ENCODE data around the gene TMEM63A. TPM values are rescaled to one million over a fixed set of nuclear protein-coding genes. Genes with fewer than 3 reads are reported as not detected.
"Not testable (repeated sequence)": the region's sequence is repeated elsewhere in the genome, so short reads cannot be mapped to it uniquely, and the experiment has no call there.

Gene TMEM63A
- total RNA-seq (2014; rRNA removed; shearing (Covaris generic)), result 5.1 and 7.8 TPM in 2 replicates
- polyA plus RNA-seq (2015; cell fraction: cytosol; rRNA removed), result 4.6 and 4.9 TPM in 2 replicates
- 67.9 and 68.5 TPM in 2 replicates for polyA plus RNA-seq (2015; cell fraction: nucleus; rRNA removed)

- peak; percentile 72 for DNase-seq (ENCODE audit: low read depth)
Measured at GRCh38 chr1:225881959-225882693, at the start of gene TMEM63A. Gene TMEM63A, minus strand, starts transcription at chr1:225882380. Its CDS starts 4,800 bp downstream, at chr1:225877580.

GRCh38 chr1:225931270-225932136 lies 49.3 kb upstream of the TMEM63A start:
- no peak for DNase-seq (ENCODE audit: low read depth)

- no peak for DNase-seq (ENCODE audit: low read depth)
Measured at GRCh38 chr1:225930566-225930965, 48.4 kb upstream of the TMEM63A start.

- DNase-seq (ENCODE audit: low read depth), result not testable (repeated sequence)
Measured at GRCh38 chr1:225929462-225929861, 47.3 kb upstream of the TMEM63A start.

DNA sequence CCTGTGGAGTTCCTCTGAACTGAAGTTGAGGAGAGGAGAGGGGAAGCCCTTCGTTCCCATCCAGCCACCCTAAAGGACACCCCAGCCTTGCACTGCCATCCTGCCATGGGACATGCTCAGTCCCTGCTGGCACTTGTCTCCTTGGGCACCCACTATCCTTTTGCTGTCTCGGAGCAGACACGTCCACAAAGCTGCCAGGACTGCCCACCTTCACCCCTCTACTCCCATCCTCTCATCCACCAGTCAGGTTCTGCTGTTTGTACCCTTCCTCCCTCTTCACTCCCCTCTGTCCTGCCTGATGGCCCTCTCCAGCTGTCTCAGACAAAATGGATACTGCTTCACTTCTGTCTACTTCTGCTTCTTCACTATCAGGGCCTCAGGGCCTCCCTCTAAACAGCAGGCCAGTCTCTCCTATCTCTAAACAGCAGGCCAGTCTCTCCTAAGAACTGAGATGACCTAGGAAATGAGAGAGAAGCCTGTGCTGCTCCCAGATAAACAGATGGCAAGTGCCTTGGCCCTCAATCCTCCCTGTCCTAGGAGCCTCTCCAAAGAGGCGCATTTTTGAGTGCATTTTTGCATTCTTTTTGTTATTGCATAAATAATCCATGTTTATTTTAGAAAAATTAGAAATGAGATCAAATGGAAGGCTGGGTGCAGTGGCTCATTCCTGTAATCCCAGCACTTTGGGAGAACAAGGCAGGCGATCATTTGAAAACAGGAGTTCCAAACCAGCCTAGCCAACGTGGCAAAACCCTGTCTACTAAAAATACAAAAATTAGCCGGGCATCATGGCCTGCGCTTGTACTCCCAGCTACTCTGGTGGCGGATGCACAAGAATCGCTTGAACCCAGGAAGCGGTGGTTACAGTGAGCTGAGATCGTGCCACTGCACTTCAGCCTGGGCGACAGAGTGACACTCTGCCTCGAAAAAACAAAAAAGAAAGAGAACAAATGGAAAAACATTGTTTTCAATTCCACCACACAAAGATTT lies 46.3 kb upstream of the TMEM63A start:
- no peak for DNase-seq (ENCODE audit: low read depth)

DNA sequence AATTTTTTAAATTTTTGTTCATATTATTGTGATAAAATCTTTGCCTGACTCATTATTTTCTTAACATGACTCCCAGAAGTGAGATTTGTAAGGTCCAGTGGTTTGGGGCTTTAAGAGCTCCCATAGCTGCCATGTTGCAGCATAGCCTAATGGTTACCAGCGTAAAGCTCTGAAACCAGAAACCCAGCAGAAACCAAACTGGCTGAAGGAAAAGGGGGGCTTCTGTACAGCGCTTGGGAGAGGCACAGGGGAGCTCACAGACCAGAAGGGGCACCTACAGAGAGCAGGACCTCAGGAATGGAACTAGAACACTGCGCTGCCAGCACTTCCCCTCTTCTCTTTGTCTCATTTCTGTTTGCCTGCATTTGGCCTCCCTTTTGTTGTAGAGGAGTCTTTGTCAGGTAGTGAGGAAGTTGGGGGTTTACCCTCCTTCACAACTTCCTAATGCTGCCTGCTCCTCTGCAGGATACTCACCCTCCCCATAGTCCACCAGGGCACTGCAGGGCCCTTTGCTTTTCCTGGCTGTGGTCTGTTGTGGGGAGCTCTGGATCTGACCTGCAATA lies 44.5 kb upstream of the TMEM63A start:
- DNase-seq (ENCODE audit: low read depth), result no peak

DNA sequence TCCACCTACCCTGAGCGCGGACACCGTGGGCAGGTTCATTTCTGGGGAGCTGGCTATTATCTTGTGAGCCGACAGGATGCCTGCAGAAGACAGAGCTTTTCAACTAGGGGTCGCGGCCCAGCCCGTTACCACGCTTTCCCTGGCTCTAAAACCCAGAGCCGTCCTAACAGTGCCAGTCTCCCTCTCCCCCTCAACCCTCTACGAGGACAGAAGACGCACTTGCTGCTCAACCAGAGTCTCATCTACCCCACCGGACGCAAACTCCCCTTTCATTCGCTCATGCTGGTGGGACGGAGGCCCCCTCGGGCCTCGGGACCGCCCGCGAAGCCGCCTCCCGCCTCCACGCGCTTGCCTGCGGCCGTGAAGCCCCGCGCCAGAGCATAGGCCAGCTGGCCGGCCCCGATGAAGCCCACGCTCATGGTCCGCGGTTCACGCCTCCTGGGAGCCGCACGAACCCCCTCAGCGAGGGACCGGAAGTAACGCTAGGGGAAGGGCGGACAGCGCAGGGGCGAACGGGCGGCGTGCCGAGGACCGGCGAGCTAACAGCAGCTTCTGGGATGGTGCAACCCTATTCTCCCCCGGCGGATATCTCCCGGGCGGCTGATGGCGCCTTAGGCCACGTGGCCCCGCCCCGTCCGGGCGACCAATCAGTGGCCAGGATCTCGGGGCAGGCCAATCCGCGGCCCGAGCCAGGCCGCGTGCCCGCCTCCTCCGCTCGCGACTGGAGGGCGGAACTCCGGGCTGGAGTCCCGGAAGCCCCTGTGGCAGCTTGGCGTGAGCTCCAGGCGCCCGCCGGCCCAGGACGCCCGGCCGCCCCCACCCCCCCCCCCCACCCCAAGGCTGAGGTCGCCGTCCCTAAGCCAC lies 41.7 kb upstream of the TMEM63A start, which contains the start of gene PYCR2:
PYCR2 (minus strand) TSS at position 559 of the 864 bp plus-strand sequence; CDS start at position 419, 140 bp downstream.
- DNase-seq (ENCODE audit: low read depth), result peak; percentile 97

GRCh38 chr1:225923381-225923691 lies 41.2 kb upstream of the TMEM63A start:
- no peak for DNase-seq (ENCODE audit: low read depth)

DNA sequence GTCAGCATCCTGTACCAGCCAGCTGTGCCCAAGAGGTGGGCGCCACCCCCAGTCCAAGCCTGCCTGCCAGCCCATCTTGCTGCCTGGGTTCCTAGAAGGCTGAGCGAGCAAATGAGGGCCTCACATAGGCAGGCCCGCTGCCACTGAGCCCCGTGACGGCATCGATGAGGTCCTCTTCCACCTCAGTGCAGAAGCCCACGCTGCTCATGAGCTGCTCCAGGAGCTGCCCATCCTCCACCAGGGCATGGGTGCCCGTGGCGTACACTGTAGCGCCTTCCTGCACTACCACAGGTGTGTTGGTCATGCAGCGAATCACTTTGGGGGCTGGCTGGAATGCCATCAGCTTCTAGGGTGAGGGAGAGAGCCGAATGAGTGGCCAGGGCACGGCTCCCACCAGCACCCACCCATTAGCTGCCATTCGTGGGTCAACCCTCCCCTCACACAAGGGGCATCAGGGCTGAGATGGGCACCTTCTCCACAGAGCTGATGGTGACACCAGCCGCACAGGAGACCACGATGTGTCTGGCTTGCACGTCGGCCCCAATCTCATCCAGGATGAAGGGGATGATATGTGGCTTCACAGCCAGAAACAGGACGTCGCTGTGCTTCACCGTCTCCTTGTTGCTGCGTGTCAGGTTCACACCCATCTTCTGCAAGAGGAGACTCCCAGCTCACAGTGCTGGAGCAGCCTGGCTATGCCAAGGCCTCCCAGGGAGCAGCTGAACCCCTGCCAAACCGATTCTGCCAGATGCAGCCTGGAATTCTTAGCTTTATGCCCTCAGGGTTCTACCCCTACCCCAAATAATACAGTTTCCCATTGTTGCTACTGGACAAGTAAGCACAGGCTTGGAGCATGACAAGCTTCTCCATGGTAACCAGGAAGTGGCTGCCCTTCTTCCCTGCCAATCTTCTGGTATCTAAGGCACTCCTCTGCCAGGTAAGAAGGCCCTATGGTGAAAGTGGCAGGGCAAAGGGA lies 39.8 kb upstream of the TMEM63A start:
- peak; percentile 17 for DNase-seq (ENCODE audit: low read depth)

DNA sequence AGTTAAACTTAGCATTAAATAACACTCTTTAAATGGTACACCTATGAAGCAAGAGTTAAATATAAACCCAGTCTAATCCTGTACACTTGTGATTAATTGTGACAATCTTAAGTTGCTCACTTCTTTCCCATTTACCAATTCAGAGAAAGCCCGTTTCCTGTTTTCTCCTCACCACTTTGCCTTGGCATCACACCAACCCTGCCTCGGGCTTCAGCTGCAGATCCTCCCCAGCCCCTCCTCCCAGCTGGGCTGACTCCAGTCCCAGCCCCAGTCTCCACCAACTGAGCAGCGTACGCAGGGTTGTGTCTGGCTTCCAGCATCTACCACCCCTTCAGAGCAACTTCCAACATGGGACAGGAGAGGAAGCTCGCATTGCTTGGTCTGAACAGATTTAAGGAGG lies 37.7 kb upstream of the TMEM63A start:
- DNase-seq (ENCODE audit: low read depth), result peak; percentile 50

GRCh38 chr1:225918280-225918679 lies 36.1 kb upstream of the TMEM63A start:
- DNase-seq (ENCODE audit: low read depth), result no peak

DNA sequence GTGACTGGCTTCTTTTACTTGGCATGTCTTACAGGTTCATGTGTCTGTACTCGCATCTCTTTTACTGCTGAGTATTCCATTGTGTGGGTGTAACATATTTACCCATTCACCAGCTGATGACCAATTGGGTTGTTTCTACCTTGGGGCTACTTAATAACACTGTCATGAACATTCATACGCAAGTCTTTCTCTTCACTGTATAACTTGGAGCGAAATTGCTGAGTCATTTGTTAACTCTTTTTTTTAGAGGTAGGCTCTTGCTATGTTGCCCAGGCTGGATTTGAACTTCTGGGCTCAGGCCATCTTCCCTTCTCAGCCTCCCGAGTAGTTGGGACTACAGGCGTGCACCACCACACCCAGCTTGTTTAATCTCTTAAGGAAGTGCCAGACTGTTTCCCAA lies 35.4 kb upstream of the TMEM63A start:
- DNase-seq (ENCODE audit: low read depth), result no peak

GRCh38 chr1:225917101-225917500 lies 34.9 kb upstream of the TMEM63A start:
- DNase-seq (ENCODE audit: low read depth), result no peak

- no peak for DNase-seq (ENCODE audit: low read depth)
Measured at GRCh38 chr1:225915538-225915991, 33.4 kb upstream of the TMEM63A start.

DNA sequence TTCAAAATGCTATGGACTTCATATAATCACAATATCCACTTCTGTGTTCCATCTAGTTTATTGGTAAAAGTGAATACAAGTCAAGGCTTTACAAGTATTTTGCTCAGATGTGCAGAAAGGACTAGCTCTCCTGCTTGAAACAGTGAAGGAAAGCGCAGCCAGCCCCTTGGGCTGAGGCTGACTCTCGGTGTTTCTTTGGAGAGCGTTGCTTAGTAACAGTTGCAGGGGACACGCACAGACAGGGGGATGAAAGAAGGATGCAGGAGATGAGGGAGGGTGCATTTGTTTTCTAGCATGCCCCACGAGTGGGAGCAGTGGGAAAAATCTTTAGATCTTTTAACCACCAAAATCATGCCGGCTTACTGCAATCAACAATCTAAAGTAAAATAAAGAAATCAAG lies 32.8 kb upstream of the TMEM63A start:
- DNase-seq (ENCODE audit: low read depth), result no peak

- DNase-seq (ENCODE audit: low read depth), result no peak
Measured at GRCh38 chr1:225914391-225914790, 32.2 kb upstream of the TMEM63A start.

GRCh38 chr1:225911191-225912130 lies 29.3 kb upstream of the TMEM63A start:
- DNase-seq (ENCODE audit: low read depth), result peak; percentile 44
